ENCODE measurements around the gene MUC4.

Gene MUC4

DNA sequence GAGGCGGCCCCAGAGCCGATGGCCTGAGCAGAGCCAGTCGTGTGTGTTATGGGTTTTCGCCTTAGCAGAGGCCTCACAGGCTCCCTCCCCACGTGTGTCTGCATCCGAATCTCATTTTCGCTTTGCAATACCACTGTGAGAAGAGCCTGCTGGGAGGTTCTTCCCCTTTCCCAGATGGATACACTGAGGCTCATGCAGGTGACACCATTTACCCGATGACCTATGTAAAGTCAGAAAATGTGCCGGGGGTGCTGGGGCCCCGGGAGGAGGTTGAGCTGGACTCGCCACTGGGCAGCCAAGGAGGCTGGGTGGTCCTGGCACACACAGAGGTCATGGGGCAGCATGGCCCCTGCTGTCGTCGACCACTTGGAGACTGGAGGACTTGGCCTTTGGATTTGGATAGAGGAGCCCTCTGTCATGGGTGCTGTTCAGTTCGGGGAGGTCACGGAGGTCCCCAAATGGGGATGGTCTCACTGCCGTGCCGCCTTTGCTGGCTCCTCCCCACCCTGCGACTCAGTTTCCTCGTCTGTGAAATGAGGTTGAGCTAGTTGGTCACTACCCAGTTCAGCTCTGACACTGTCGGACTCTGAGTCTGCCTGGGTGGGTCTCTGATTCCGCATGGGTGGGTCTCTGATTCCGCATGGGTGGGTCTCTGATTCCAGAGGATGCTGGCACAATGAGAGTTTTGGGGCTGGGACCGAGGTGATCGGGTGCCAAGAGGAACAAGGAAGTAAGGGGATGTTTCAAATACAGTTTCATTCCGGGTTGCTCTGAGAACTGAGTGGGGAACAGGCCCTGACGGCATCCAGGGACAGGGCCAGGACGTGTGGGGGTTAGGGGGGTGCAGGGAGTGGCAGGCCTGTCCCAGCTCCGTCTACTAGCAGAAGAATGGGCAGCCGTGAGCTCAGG, 23.2 kb upstream of the MUC4 start:
- TF ChIP-seq, protein P1, sequence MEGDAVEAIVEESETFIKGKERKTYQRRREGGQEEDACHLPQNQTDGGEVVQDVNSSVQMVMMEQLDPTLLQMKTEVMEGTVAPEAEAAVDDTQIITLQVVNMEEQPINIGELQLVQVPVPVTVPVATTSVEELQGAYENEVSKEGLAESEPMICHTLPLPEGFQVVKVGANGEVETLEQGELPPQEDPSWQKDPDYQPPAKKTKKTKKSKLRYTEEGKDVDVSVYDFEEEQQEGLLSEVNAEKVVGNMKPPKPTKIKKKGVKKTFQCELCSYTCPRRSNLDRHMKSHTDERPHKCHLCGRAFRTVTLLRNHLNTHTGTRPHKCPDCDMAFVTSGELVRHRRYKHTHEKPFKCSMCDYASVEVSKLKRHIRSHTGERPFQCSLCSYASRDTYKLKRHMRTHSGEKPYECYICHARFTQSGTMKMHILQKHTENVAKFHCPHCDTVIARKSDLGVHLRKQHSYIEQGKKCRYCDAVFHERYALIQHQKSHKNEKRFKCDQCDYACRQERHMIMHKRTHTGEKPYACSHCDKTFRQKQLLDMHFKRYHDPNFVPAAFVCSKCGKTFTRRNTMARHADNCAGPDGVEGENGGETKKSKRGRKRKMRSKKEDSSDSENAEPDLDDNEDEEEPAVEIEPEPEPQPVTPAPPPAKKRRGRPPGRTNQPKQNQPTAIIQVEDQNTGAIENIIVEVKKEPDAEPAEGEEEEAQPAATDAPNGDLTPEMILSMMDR (IDR thresholded peaks at IDR 0.05; ENCODE audit: insufficient read depth, low read length, poor library complexity, severe bottlenecking), result no peak
- no peak for TF ChIP-seq EZH2phosphoT487 (conservative IDR thresholded peaks at IDR 0.05; ENCODE audit: low read length)
- Histone ChIP-seq H3K4me2 (ENCODE audit: low read depth, low read length, poor library complexity, severe bottlenecking) (no peak overlapping the region), H3K9ac (ENCODE audit: low read length) (no peak overlapping the region), H2AFZ (ENCODE audit: low read depth, low read length, severe bottlenecking) (no peak overlapping the region), H3K79me2 (ENCODE audit: insufficient read depth, low read length) (no peaks in the 10 kb centered on the region), H3F3A (ENCODE audit: insufficient read depth) (peaks cover 7% of the 10 kb centered on the region; the same call in 1 of the 2 replicates), H4K20me1 (ENCODE audit: low read depth, low read length) (no peaks in the 10 kb centered on the region), H3K4me3 (ENCODE audit: insufficient read depth, low read length, poor library complexity, severe bottlenecking) (no peak overlapping the region), H3K36me3 (ENCODE audit: low read length) (no peaks in the 10 kb centered on the region), H3K27ac (ENCODE audit: low read depth, low read length) (no peak overlapping the region), H3K27me3 (ENCODE audit: low read length) (no peaks in the 10 kb centered on the region), H3K9me2 (replicated peaks; ENCODE audit: insufficient read depth, low read length) (no peaks in the 10 kb centered on the region), H3K9me3 (ENCODE audit: insufficient read depth, low read length) (no peaks in the 10 kb centered on the region)

DNA sequence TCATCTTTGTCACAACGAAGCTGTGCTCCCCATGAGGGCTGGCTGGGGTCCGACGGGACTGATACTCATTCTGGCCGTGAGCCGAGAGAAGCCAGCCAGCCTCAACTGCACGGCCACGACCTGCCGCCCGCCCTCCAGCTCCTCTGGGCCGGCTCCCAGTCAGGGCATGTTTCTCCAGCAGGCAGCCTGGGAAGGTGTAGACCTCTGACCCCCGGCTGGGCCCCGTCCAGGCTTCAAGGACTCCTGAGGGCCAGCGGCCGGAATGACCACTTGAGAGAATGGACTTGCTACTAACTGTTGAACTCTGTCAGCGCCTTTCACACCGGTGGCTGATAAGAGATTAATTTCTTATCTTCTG, 18.1 kb upstream of the MUC4 start:
- Histone ChIP-seq H3K36me3 (ENCODE audit: low read length) (no peaks in the 10 kb centered on the region), H3K9me2 (replicated peaks; ENCODE audit: insufficient read depth, low read length) (no peaks in the 10 kb centered on the region), H2AFZ (ENCODE audit: low read depth, low read length, severe bottlenecking) (no peak overlapping the region), H4K20me1 (ENCODE audit: low read depth, low read length) (no peaks in the 10 kb centered on the region), H3K9ac (ENCODE audit: low read length) (no peak overlapping the region), H3K79me2 (ENCODE audit: insufficient read depth, low read length) (no peaks in the 10 kb centered on the region), H3K4me3 (ENCODE audit: insufficient read depth, low read length, poor library complexity, severe bottlenecking) (no peak overlapping the region), H3K27ac (ENCODE audit: low read depth, low read length) (no peak overlapping the region), H3K9me3 (ENCODE audit: insufficient read depth, low read length) (no peaks in the 10 kb centered on the region), H3F3A (ENCODE audit: insufficient read depth) (no peaks in the 10 kb centered on the region), H3K4me2 (ENCODE audit: low read depth, low read length, poor library complexity, severe bottlenecking) (no peak overlapping the region), H3K27me3 (ENCODE audit: low read length) (no peaks in the 10 kb centered on the region)
- TF ChIP-seq, protein P1 (IDR thresholded peaks at IDR 0.05; ENCODE audit: insufficient read depth, low read length, poor library complexity, severe bottlenecking), result no peak

DNA sequence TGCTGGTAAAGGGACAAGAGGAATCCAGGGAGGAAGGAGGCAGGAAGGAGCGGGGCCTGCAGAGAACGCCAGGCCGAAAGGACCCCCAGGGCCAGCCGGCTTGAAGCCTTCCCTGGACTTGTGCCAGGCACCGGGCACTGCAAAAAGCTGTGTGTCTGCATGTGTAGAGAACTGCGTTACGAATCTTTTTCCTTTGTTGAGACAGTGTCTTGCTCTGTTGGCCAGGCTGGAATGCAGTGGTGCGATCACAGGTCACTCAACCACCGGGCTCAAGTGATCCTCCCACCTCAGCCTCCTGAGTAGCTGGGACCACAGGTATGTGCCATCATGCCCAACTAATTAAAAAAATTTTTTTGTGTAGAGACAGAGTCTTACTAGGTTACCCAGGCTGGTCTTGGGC, 17.0 kb upstream of the MUC4 start:
- H3K9ac ChIP-seq (ENCODE audit: low read length), result no peak overlapping the region
- TF ChIP-seq, protein P1 (IDR thresholded peaks at IDR 0.05; ENCODE audit: insufficient read depth, low read length, poor library complexity, severe bottlenecking), result no peak
- no peak for TF ChIP-seq EZH2phosphoT487 (conservative IDR thresholded peaks at IDR 0.05; ENCODE audit: low read length)
- no peak overlapping the region for H2AFZ ChIP-seq (ENCODE audit: low read depth, low read length, severe bottlenecking)
- H3K4me2 ChIP-seq (ENCODE audit: low read depth, low read length, poor library complexity, severe bottlenecking), result no peak overlapping the region
- H3K9me3 ChIP-seq (ENCODE audit: insufficient read depth, low read length), result peaks cover 4% of the 10 kb centered on the region; the same call in 1 of the 2 replicates
- H3K9me2 ChIP-seq (replicated peaks; ENCODE audit: insufficient read depth, low read length), result no peaks in the 10 kb centered on the region
- no peak overlapping the region for H3K4me3 ChIP-seq (ENCODE audit: insufficient read depth, low read length, poor library complexity, severe bottlenecking)
- no peak overlapping the region for H3K27ac ChIP-seq (ENCODE audit: low read depth, low read length)
- no peaks in the 10 kb centered on the region for H4K20me1 ChIP-seq (ENCODE audit: low read depth, low read length)
- H3F3A ChIP-seq (ENCODE audit: insufficient read depth), result 0 out of 2 replicates have a peak, but pooled peaks cover 3% of the 10 kb centered on the region
- H3K36me3 ChIP-seq (ENCODE audit: low read length), result no peaks in the 10 kb centered on the region
- no peaks in the 10 kb centered on the region for H3K27me3 ChIP-seq (ENCODE audit: low read length)
- H3K79me2 ChIP-seq (ENCODE audit: insufficient read depth, low read length), result no peaks in the 10 kb centered on the region

Measured in SU-DHL-6 (cell line).